Keratinocyte (primary cell): ENCODE data around the gene UQCRC1. TPM values are rescaled to one million over a fixed set of nuclear protein-coding genes. Genes with fewer than 3 reads are reported as not detected.

ENCODE experiments used
- DNase-seq: peaks from one replicate; pipeline ENCODE4 v3.0.0-alpha.2; 2011; ENCODE audit warnings: low read depth, missing footprints, low spot score
- FAIRE-seq: peaks from 2 replicates; lab custom pipeline; 2011; peaks lifted over from hg19 to GRCh38; lab: Jason Lieb, UNC
- H2AFZ ChIP-seq: 2 replicates; pipeline ENCODE4 v1.6.0; 2012; ENCODE audit warnings: low read length, control low read depth, inconsistent platforms; ENCODE audit not compliant: control insufficient read depth
- H3K27ac ChIP-seq: 2 replicates; pipeline ENCODE4 v1.5.1; 2011; ENCODE audit warnings: low read length; ENCODE audit not compliant: control insufficient read depth, insufficient read depth
- H3K27me3 ChIP-seq: 3 replicates; pipeline ENCODE4 v1.6.0; 2011; ENCODE audit warnings: low read length; ENCODE audit not compliant: control insufficient read depth, insufficient read depth; ENCODE audit errors: extremely low read depth
- H3K36me3 ChIP-seq, 2 experiments: 2 replicates in 1 of 2; 3 replicates in 1 of 2; pipeline ENCODE4 v1.5.1; 2011; ENCODE audit warnings: low read length in 2 of 2, mild to moderate bottlenecking in 1 of 2; ENCODE audit not compliant: control insufficient read depth in 2 of 2, insufficient read depth in 2 of 2; ENCODE audit errors: extremely low read depth in 1 of 2
- H3K4me1 ChIP-seq: 3 replicates; pipeline ENCODE4 v1.5.1; 2011; ENCODE audit warnings: low read length; ENCODE audit not compliant: control insufficient read depth, insufficient read depth; ENCODE audit errors: extremely low read depth
- H3K4me2 ChIP-seq: 3 replicates; pipeline ENCODE4 v1.6.0; 2011; ENCODE audit warnings: low read depth, low read length; ENCODE audit not compliant: control insufficient read depth, insufficient read depth; ENCODE audit errors: extremely low read depth
- H3K4me3 ChIP-seq, 3 experiments: fragments of 200-600 bp in 1 of 3; sonication (generic) in 1 of 3; 2 replicates in 2 of 3; 3 replicates in 1 of 3; pipeline ENCODE4 v1.5.1; 2011 to 2016; ENCODE audit warnings: low read length in 3 of 3, mild to moderate bottlenecking in 3 of 3, control low read depth in 2 of 3, inconsistent platforms in 1 of 3, low read depth in 1 of 3, mixed read lengths in 1 of 3, mixed run types in 1 of 3, moderate library complexity in 1 of 3; ENCODE audit not compliant: control insufficient read depth in 2 of 3, insufficient read depth in 2 of 3; ENCODE audit errors: extremely low read depth in 1 of 3
- H3K79me2 ChIP-seq: 2 replicates; pipeline ENCODE4 v1.6.0; 2012; ENCODE audit warnings: low read length; ENCODE audit not compliant: control insufficient read depth, insufficient read depth
- H3K9ac ChIP-seq: 3 replicates; pipeline ENCODE4 v1.6.0; 2011; ENCODE audit warnings: low read length; ENCODE audit not compliant: control insufficient read depth, insufficient read depth; ENCODE audit errors: extremely low read depth
- H3K9me1 ChIP-seq: 3 replicates; pipeline ENCODE4 v1.6.0; 2011; ENCODE audit warnings: low read length; ENCODE audit not compliant: control insufficient read depth, insufficient read depth; ENCODE audit errors: extremely low read depth
- H3K9me3 ChIP-seq: 2 replicates; pipeline ENCODE4 v1.5.1; 2012; ENCODE audit warnings: low read depth, low read length; ENCODE audit not compliant: control insufficient read depth
- H4K20me1 ChIP-seq: 3 replicates; pipeline ENCODE4 v1.6.0; 2011; ENCODE audit warnings: low read length; ENCODE audit not compliant: control insufficient read depth, insufficient read depth; ENCODE audit errors: extremely low read depth
- CTCF ChIP-seq, 3 experiments: IDR thresholded peaks in 1 of 3; conservative IDR thresholded peaks in 1 of 3; optimal IDR thresholded peaks in 1 of 3; 2 replicates in 2 of 3; 3 replicates in 1 of 3; pipeline versions ENCODE3 to v1.5.1; 2011; ENCODE audit warnings: low read length in 3 of 3, mild to moderate bottlenecking in 3 of 3, moderate library complexity in 2 of 3, control low read depth in 1 of 3, inconsistent platforms in 1 of 3; ENCODE audit not compliant: insufficient read depth in 2 of 3; ENCODE audit errors: extremely low read depth in 1 of 3
- EZH2 ChIP-seq: IDR thresholded peaks from one replicate; pipeline ENCODE4 v1.6.1; 2012; ENCODE audit warnings: inconsistent platforms, mild to moderate bottlenecking, low read length, moderate library complexity
- dilution Hi-C: fragments of 300-500 bp; cut with MboI; formaldehyde crosslinking; loops from one replicate; pipeline ENCODE4 v1.7.0; 2020; ENCODE audit warnings: low sequenced_read_pairs; ENCODE audit not compliant: extremely low pct_ligation_motif_present
- polyA plus RNA-seq, 5 experiments: library from polyadenylated mRNA; depleted of rRNA in 3 of 5; stranded (reverse) in 3 of 5; stranded (forward) in 1 of 5; unstranded in 1 of 5; fragments of >200 nt; gene quantifications; 1 replicate in 1 of 5; 2 replicates in 3 of 5; 3 replicates in 1 of 5; pipeline versions ENCODE4 v1.2.1 to v1.2.3, GENCODE V29; 2011 to 2012; ENCODE audit warnings: missing spikeins in 2 of 5, low read depth in 1 of 5, low replicate concordance in 1 of 5

The UQCRC1 gene
- polyA plus RNA-seq, 1 donor (not counting 4 experiments of a cell fraction or from before 2014, with no cell fraction given) = 440 TPM

DNA sequence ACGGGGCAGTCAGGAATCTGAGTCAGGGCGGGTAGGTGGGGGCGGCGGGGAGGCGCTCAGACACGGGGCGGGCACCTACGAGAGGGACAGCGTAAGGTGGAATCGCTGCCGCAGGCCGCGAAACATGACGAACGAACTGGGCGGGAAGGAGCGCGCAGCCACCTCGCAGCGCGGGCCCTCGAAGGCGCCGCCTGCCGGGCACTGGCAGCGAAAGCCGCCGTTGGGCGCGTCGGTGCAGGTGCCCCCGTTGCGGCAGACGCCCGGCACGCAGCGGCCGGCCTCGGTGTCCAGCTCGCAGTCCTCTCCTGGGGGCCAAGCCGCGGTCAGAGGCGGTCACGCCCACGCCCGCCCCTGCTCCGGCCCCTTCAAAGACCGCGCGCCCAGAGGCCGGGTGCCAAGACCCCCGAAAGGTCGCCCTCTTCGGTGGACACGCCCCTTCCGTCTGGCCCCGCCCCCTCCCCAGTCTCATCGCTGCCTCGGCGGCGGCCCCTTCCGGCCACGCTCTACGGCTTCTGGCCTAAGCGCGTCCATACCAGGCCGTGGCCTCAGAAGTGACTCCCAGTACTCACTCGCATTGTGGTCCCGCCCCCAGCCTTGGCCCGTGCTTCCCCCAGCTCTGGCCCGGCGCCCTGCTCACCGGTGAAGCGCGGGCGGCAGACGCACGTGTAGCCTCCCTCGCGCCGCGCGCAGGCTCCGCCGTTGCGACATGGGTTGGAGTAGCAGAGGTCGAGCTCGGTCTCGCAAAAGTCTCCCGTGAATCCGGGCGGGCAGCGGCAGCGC is 46.8 kb upstream of the UQCRC1 start:
- Histone ChIP-seq H2AFZ (peak overlapping the region; percentile 48), H3K4me1 (peaks cover 4% of the 10 kb centered on the region), H3K4me2 (peak overlapping the region; percentile 67), H3K9me3 (no peaks in the 10 kb centered on the region), H3K27ac (no peak overlapping the region), H3K4me3 (peak overlapping the region; percentile 32 to 60 (median 41)), H3K9me1 (no peaks in the 10 kb centered on the region), H3K9ac (peak overlapping the region; percentile 18), H3K79me2 (no peaks in the 10 kb centered on the region), H3K36me3 (no peaks in the 10 kb centered on the region), H4K20me1 (no peaks in the 10 kb centered on the region), H3K27me3 (peaks cover 13% of the 10 kb centered on the region)
- TF ChIP-seq EZH2 (no peak), CTCF (optimal IDR thresholded peaks at IDR 0.05 in 1 of 3, IDR thresholded peaks at IDR 0.05 in 1 of 3, conservative IDR thresholded peaks at IDR 0.05 in 1 of 3; ENCODE audit: extremely low read depth in 1 of 3, insufficient read depth in 2 of 3, low read length in 3 of 3) (peak in 2 of 3 experiments; percentile 49 to 76)
- FAIRE-seq = no peak
- dilution Hi-C loops = no loop called here
- DNase-seq = peak; percentile 58

DNA sequence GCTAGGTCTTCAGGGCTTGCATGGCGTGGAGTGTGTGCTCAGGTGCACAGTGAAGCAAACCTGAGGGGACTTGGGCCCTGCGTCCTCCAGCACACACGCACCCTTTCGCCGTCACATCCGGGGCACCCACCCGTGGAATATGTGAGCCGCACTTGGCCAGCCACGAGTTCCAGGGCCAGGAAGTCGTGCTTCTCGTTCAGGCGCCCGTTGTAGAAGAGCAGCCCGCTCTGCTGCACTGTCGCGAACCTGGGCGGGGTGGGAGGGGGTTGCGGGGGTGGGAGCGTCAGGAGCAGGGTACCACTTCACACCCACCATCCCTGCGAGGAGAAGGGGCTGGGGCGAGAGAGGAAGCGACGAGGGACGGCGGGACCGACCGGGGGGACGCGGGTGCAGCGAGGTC is 46.2 kb upstream of the UQCRC1 start:
- dilution Hi-C loops = no loop called here
- Histone ChIP-seq H3K9ac (no peak overlapping the region), H2AFZ (no peak overlapping the region), H3K9me1 (no peaks in the 10 kb centered on the region), H3K27me3 (peaks cover 7% of the 10 kb centered on the region), H3K4me3 (no peak overlapping the region), H3K4me1 (peaks cover 4% of the 10 kb centered on the region), H4K20me1 (no peaks in the 10 kb centered on the region), H3K36me3 (no peaks in the 10 kb centered on the region), H3K4me2 (peak overlapping the region; percentile 30), H3K79me2 (no peaks in the 10 kb centered on the region), H3K9me3 (no peaks in the 10 kb centered on the region), H3K27ac (no peak overlapping the region)
- TF ChIP-seq CTCF (optimal IDR thresholded peaks at IDR 0.05 in 1 of 3, IDR thresholded peaks at IDR 0.05 in 1 of 3, conservative IDR thresholded peaks at IDR 0.05 in 1 of 3; ENCODE audit: extremely low read depth in 1 of 3, insufficient read depth in 2 of 3, low read length in 3 of 3) = no peak
- TF ChIP-seq EZH2 = no peak
- FAIRE-seq (no peak), DNase-seq (no peak)
